Tibial nerve (tissue), 4 donors: ENCODE measurements around the gene PHTF2.

ENCODE experiments used
- CTCF ChIP-seq, 5 experiments: fragments of 200-600 bp in 3 of 5; fragments of 450-650 bp in 2 of 5; sonication (generic) in 3 of 5; IDR thresholded peaks; one replicate each; pipeline ENCODE4 v1.5.1; 2016 to 2019; ENCODE audit warnings: antibody characterized with exemption in 5 of 5, mild to moderate bottlenecking in 3 of 5, moderate library complexity in 2 of 5
- EP300 ChIP-seq, 2 donors: sonication (generic); formaldehyde crosslinking; IDR thresholded peaks; one replicate each; pipeline ENCODE4 v1.6.1; 2017; ENCODE audit warnings: antibody characterized with exemption in 2 of 2, mild to moderate bottlenecking in 1 of 2

GRCh38 chr7:77753173-77753572, 45.4 kb upstream of the PHTF2 start:
- TF ChIP-seq CTCF (IDR thresholded peaks at IDR 0.05) (no peak), EP300 (IDR thresholded peaks at IDR 0.05) (no peak)
